NT2/D1 (cell line): ENCODE results near the gene RND3.

Experiments
- SUZ12 ChIP-seq: IDR thresholded peaks from 2 replicates; pipeline ENCODE4 v1.6.1; 2011; ENCODE audit not compliant: insufficient read length, insufficient read depth; ENCODE audit errors: extremely low read depth
- YY1 ChIP-seq: IDR thresholded peaks from 2 replicates; pipeline ENCODE4 v1.6.1; 2011; ENCODE audit not compliant: insufficient read length, insufficient read depth
- ZNF274 ChIP-seq: IDR thresholded peaks from 2 replicates; pipeline ENCODE4 v1.6.1; 2011; ENCODE audit warnings: mild to moderate bottlenecking, low read depth, low read length

DNA sequence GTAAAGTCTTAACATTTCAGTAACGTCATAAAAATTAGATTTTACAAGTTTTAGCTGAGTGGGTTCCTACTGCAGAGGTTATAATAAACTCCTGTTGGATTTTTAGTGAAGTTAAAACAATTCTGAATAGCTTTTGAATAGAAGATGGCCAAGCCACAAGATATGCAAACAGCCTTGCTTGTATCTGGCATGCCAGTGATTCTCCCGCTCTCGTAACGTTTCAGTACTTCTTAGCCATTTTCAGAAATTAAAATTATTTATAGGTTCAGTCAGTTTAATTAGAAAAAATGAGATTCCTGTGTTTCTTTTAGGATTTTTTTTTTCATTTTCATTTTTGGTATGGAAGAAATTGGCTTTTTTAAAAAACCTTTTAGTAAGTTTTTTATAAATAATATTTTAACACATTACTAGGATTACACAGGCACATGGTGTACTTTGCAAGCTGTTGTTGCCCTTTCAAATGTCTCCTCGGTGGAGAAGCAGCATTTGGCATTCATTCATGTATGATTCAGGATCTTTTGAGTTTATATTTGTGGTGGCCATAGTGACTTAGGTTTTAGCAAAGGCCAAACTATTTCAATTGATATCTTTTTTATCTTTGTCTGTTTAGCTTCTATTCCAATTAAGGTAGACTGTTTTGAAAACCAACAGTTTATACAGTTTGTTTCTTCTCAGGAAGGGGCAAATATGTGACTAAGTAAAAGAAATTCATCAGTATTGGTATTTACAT is 30.6 kb upstream of the RND3 start:
- TF ChIP-seq YY1 (no peak), ZNF274 (no peak), SUZ12 (no peak)
